NCI-H82 treated with DMSO at 0.1 percent for 48 hours (cell line): ENCODE measurements around the gene COMMD6.

Experiments
- DNase-seq: peaks from one replicate; lab custom pipeline; 2025; ENCODE audit not compliant: unreplicated experiment; lab: John Stamatoyannopoulos, UW

The COMMD6 gene

GRCh38 chr13:75530549-75530961 lies 7.1 kb downstream of the COMMD6 start:
- DNase-seq: no peak

GRCh38 chr13:75521956-75522355 lies 15.7 kb downstream of the COMMD6 start:
- no peak for DNase-seq

GRCh38 chr13:75518439-75519088 lies 19.1 kb downstream of the COMMD6 start:
- DNase-seq: no peak

GRCh38 chr13:75514080-75514995 lies 23.3 kb downstream of the COMMD6 start:
- DNase-seq: no peak

- DNase-seq: no peak
Observed at GRCh38 chr13:75513271-75513670, 24.4 kb downstream of the COMMD6 start.

GRCh38 chr13:75512253-75512652 lies 25.4 kb downstream of the COMMD6 start:
- no peak for DNase-seq

GRCh38 chr13:75511051-75511625 lies 26.5 kb downstream of the COMMD6 start:
- no peak for DNase-seq

GRCh38 chr13:75508002-75508548 lies 29.6 kb downstream of the COMMD6 start:
- DNase-seq: no peak

- DNase-seq: no peak
Observed at GRCh38 chr13:75507027-75508001, 30.3 kb downstream of the COMMD6 start.

- no peak for DNase-seq
Observed at GRCh38 chr13:75506018-75506417, 31.6 kb downstream of the COMMD6 start.

- DNase-seq: no peak
Observed at GRCh38 chr13:75505327-75505726, 32.3 kb downstream of the COMMD6 start.

GRCh38 chr13:75495938-75496337 lies 41.7 kb downstream of the COMMD6 start:
- no peak for DNase-seq

GRCh38 chr13:75494491-75494890 lies 43.1 kb downstream of the COMMD6 start:
- DNase-seq: no peak

GRCh38 chr13:75493156-75493555 lies 44.5 kb downstream of the COMMD6 start:
- no peak for DNase-seq

- DNase-seq: no peak
Observed at GRCh38 chr13:75492389-75492788, 45.3 kb downstream of the COMMD6 start.

GRCh38 chr13:75491376-75491775 lies 46.3 kb downstream of the COMMD6 start:
- no peak for DNase-seq

- DNase-seq: no peak
Observed at GRCh38 chr13:75489502-75490263, 48.0 kb downstream of the COMMD6 start.

GRCh38 chr13:75486146-75487062 lies 51.2 kb downstream of the COMMD6 start:
- no peak for DNase-seq
